B cell (primary cell): ENCODE results near the gene NFASC. TPM values are rescaled to one million over a fixed set of nuclear protein-coding genes. Genes with fewer than 3 reads are reported as not detected.

ENCODE experiments used
- ATAC-seq: fragments of 200-7000 bp; cut with Tn5 transposase; one replicate; pipeline ENCODE4 v1.10.0; 2021; ENCODE audit warnings: low read depth, mild to moderate bottlenecking, moderate number of reproducible peaks, moderate library complexity
- CTCF ChIA-PET: fragments of 350-600 bp; sonication (Branson Sonifier 250); formaldehyde crosslinking; loops from one replicate; lab custom pipeline; 2021; ENCODE audit warnings: antibody characterized with exemption, inconsistent platforms; lab: Charles Lee
- POLR2A ChIA-PET: fragments of 350-600 bp; sonication (Branson Sonifier 250); formaldehyde crosslinking; loops from one replicate; lab custom pipeline; 2021; ENCODE audit warnings: antibody characterized with exemption; lab: Charles Lee
- DNase-seq: peaks from one replicate; pipeline ENCODE4 v3.0.0; 2013
- H2AFZ ChIP-seq: 2 replicates; pipeline ENCODE4 v1.6.1; 2012; ENCODE audit warnings: mild to moderate bottlenecking, low read depth, low read length; ENCODE audit not compliant: insufficient read depth, poor library complexity, severe bottlenecking
- H3K27ac ChIP-seq, 2 donors: 1 replicate in 1 of 2; 2 replicates in 1 of 2; pipeline ENCODE4 v1.5.1; 2012 to 2013; ENCODE audit warnings: low read length in 2 of 2, mild to moderate bottlenecking in 2 of 2, moderate library complexity in 1 of 2
- H3K27me3 ChIP-seq, 4 experiments: fragments of 200-600 bp in 1 of 4; sonication (generic) in 1 of 4; replicated peaks in 1 of 4; 1 replicate in 2 of 4; 2 replicates in 2 of 4; pipeline versions ENCODE4 v1.6.1 to v1.7.0; 2013 to 2016; ENCODE audit warnings: low read length in 3 of 4, mild to moderate bottlenecking in 2 of 4, mixed read lengths in 1 of 4, moderate library complexity in 1 of 4; ENCODE audit not compliant: insufficient read depth in 4 of 4, control insufficient read depth in 3 of 4; ENCODE audit errors: control extremely low read depth in 1 of 4
- H3K36me3 ChIP-seq, 2 experiments: replicated peaks in 1 of 2; 1 replicate in 1 of 2; 2 replicates in 1 of 2; pipeline versions ENCODE4 v1.6.1 to v1.7.1; 2013; ENCODE audit warnings: low read length in 1 of 2; ENCODE audit not compliant: insufficient read depth in 2 of 2, control insufficient read depth in 1 of 2; ENCODE audit errors: control extremely low read depth in 1 of 2, extremely low read depth in 1 of 2
- H3K4me1 ChIP-seq, 2 donors: fragments of 200-600 bp in 1 of 2; sonication (generic) in 1 of 2; 1 replicate in 1 of 2; 2 replicates in 1 of 2; pipeline versions ENCODE4 v1.5.1 to v1.6.1; 2013 to 2017; ENCODE audit warnings: low read length in 2 of 2; ENCODE audit not compliant: control insufficient read depth in 2 of 2, insufficient read depth in 2 of 2
- H3K4me2 ChIP-seq: replicated peaks from 2 replicates; pipeline ENCODE3; 2012; ENCODE audit warnings: mild to moderate bottlenecking, low read depth, low read length; ENCODE audit not compliant: poor library complexity, severe bottlenecking
- H3K4me3 ChIP-seq, 5 experiments: fragments of 200-600 bp in 1 of 5; sonication (generic) in 1 of 5; 1 replicate in 3 of 5; 2 replicates in 2 of 5; pipeline versions ENCODE4 v1.5.1 to v1.7.0; 2011 to 2016; ENCODE audit warnings: low read length in 4 of 5, mild to moderate bottlenecking in 4 of 5, low read depth in 2 of 5, control low read depth in 1 of 5, moderate library complexity in 1 of 5; ENCODE audit not compliant: insufficient read depth in 1 of 5; ENCODE audit errors: control extremely low read depth in 1 of 5, extremely low read depth in 1 of 5
- H3K79me2 ChIP-seq: fragments of 200-600 bp; sonication (generic); one replicate; pipeline ENCODE4 v1.6.0; 2016; ENCODE audit warnings: low read length; ENCODE audit not compliant: control insufficient read depth, insufficient read depth
- H3K9ac ChIP-seq: fragments of 200-600 bp; sonication (generic); 2 replicates; pipeline ENCODE4 v1.6.1; 2017; ENCODE audit warnings: mild to moderate bottlenecking, low read length, moderate library complexity
- H3K9me3 ChIP-seq, 3 donors: one replicate each; pipeline versions ENCODE4 v1.6.1 to v1.7.1; 2013; ENCODE audit warnings: low read length in 2 of 3; ENCODE audit not compliant: control insufficient read depth in 2 of 3, insufficient read depth in 1 of 3; ENCODE audit errors: control extremely low read depth in 1 of 3
- H4K20me1 ChIP-seq: 2 replicates; pipeline ENCODE4 v1.6.0; 2012; ENCODE audit warnings: mild to moderate bottlenecking, low read length; ENCODE audit not compliant: insufficient read depth, control insufficient read depth, poor library complexity, severe bottlenecking
- H3K27ac Mint-ChIP-seq: one replicate; pipeline ENCODE4 v1.8.0; 2021; ENCODE audit warnings: mixed read lengths
- H3K27me3 Mint-ChIP-seq: one replicate; pipeline ENCODE4 v1.8.0; 2021; ENCODE audit warnings: mixed read lengths
- H3K4me1 Mint-ChIP-seq: one replicate; pipeline ENCODE4 v1.8.0; 2021; ENCODE audit warnings: mixed read lengths
- H3K4me3 Mint-ChIP-seq: one replicate; pipeline ENCODE4 v1.8.0; 2021; ENCODE audit warnings: mixed read lengths
- H3K9me3 Mint-ChIP-seq: one replicate; pipeline ENCODE4 v1.8.0; 2022; ENCODE audit warnings: mixed read lengths; ENCODE audit not compliant: insufficient read depth
- CTCF ChIP-seq: fragments of 200-600 bp; IDR thresholded peaks from one replicate; pipeline ENCODE4 v1.8.0; 2022; ENCODE audit warnings: antibody characterized with exemption, mild to moderate bottlenecking
- EZH2 ChIP-seq: IDR thresholded peaks from 2 replicates; pipeline ENCODE4 v1.6.1; 2012; ENCODE audit warnings: borderline replicate concordance, low read depth, mild to moderate bottlenecking, moderate library complexity, low read length; ENCODE audit not compliant: insufficient read depth, poor library complexity, severe bottlenecking
- whole genome bisulfite sequencing: methylation state at CpG from one replicate; pipeline ENCODE4 v1.1.5; 2013; ENCODE audit warnings: missing lambda C conversion rate; ENCODE audit not compliant: insufficient coverage; 5-methylcytosine and 5-hydroxymethylcytosine counted together
- intact Hi-C: fragments of 100-400 bp; cut with micrococcal nuclease; formaldehyde crosslinking; loops from one replicate; pipeline ENCODE4 v1.10.0; 2022
- polyA plus RNA-seq: library from polyadenylated mRNA; depleted of rRNA; stranded (reverse); fragments of >200 nt; gene quantifications from 2 replicates; pipeline ENCODE4 v1.2.3, GENCODE V29; 2012
- total RNA-seq, 2 donors: library from RNA; stranded (reverse); fragments of 120-200 nt in 1 of 2; gene quantifications; 1 replicate in 1 of 2; 2 replicates in 1 of 2; pipeline versions ENCODE4 v1.2.3 to v1.2.4, GENCODE V29; 2013 to 2022

Gene NFASC
- total and polyA plus RNA-seq, 2 donors (not counting 1 experiment from before 2014, with no cell fraction given) = 0.06 to 0.39 TPM

GRCh38 chr1:204925701-204926100 lies 55.0 kb downstream of the NFASC start:
- Histone ChIP-seq H3K9me3 (no peaks in the 10 kb centered on the region), H3K4me2 (no peak overlapping the region), H2AFZ (no peak overlapping the region), H3K27ac (no peak overlapping the region), H3K27me3 (peaks cover 0 to 30% (median 5%) of the 10 kb centered on the region in 4 experiments), H3K79me2 (no peaks in the 10 kb centered on the region), H3K4me1 (no peaks in the 10 kb centered on the region), H3K4me3 (no peak overlapping the region), H3K9ac (no peak overlapping the region), H3K36me3 (no peaks in the 10 kb centered on the region), H4K20me1 (no peaks in the 10 kb centered on the region)
- no CpG with 5 or more reads among the region's 1 CpG for WGBS
- CTCF ChIA-PET = no interaction called here
- intact Hi-C loops = no loop called here
- no peaks in the 10 kb centered on the region for H3K4me1 Mint-ChIP-seq
- no peak overlapping the region for H3K27ac Mint-ChIP-seq
- TF ChIP-seq CTCF = no peak
- no peak for TF ChIP-seq EZH2
- no peak overlapping the region for H3K4me3 Mint-ChIP-seq
- H3K27me3 Mint-ChIP-seq = peaks cover 28% of the 10 kb centered on the region
- ATAC-seq (no peak), DNase-seq (no peak)
- H3K9me3 Mint-ChIP-seq = no peaks in the 10 kb centered on the region
- POLR2A ChIA-PET = no interaction called here

GRCh38 chr1:204927673-204928641 lies 57.3 kb downstream of the NFASC start:
- Histone ChIP-seq H3K27ac (no peak overlapping the region), H3K36me3 (no peaks in the 10 kb centered on the region), H3K9me3 (no peaks in the 10 kb centered on the region), H3K4me2 (no peak overlapping the region), H3K4me3 (no peak overlapping the region), H4K20me1 (no peaks in the 10 kb centered on the region), H3K79me2 (no peaks in the 10 kb centered on the region), H3K4me1 (no peaks in the 10 kb centered on the region), H3K27me3 (peaks cover 0 to 27% (median 8%) of the 10 kb centered on the region in 4 experiments), H2AFZ (no peak overlapping the region), H3K9ac (no peak overlapping the region)
- Mint-ChIP-seq H3K9me3 (no peaks in the 10 kb centered on the region), H3K27me3 (peaks cover 23% of the 10 kb centered on the region), H3K4me3 (no peak overlapping the region), H3K4me1 (no peaks in the 10 kb centered on the region), H3K27ac (no peak overlapping the region)
- DNase-seq = no peak
- TF ChIP-seq CTCF (no peak), EZH2 (no peak)
- ATAC-seq = no peak
- intact Hi-C loops = no loop called here
- no CpG with 5 or more reads among the region's 11 CpGs for WGBS
- ChIA-PET CTCF (no interaction called here), POLR2A (no interaction called here)
